ENCODE data around the gene HAUS6. TPM values are rescaled to one million over a fixed set of nuclear protein-coding genes. Genes with fewer than 3 reads are reported as not detected.

The HAUS6 gene
- total RNA-seq, 1 donor from 2014 or later: 17.6 TPM

DNA sequence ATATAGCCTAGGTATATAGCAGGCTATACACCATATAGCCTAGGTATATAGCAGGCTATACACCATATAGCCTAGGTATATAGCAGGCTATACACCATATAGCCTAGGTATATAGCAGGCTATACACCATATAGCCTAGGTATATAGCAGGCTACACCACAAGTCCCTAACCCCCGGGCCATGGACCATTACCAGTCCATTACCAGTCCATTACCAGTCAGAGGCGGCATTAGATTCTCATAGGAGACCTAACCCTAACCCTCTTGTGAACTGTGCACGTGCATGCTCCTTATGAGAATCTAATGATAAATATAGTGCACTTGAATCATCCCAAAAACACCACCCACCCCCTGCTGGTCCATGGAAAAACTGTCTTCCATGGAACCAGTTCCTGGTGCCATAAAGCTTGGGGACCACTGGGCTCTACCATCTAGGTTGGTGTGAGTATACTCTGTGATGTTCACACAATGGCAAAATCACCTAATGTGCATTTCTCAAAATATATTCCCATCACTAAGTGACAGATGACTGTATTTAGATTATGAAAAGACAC lies 19.9 kb upstream of the HAUS6 start:
- Mint-ChIP-seq H3K27ac (peak overlapping the region; percentile 35), H3K27me3 (no peaks in the 10 kb centered on the region), H3K4me3 (ENCODE audit: low read depth) (no peak overlapping the region), H3K9me3 (ENCODE audit: low read depth) (no peaks in the 10 kb centered on the region), H3K36me3 (ENCODE audit: insufficient read depth) (peaks cover 44% of the 10 kb centered on the region), H3K4me1 (ENCODE audit: low read depth) (peaks cover 19% of the 10 kb centered on the region)
- no peak for DNase-seq (ENCODE audit: low spot score, unreplicated experiment)
- TF ChIP-seq, protein P1, sequence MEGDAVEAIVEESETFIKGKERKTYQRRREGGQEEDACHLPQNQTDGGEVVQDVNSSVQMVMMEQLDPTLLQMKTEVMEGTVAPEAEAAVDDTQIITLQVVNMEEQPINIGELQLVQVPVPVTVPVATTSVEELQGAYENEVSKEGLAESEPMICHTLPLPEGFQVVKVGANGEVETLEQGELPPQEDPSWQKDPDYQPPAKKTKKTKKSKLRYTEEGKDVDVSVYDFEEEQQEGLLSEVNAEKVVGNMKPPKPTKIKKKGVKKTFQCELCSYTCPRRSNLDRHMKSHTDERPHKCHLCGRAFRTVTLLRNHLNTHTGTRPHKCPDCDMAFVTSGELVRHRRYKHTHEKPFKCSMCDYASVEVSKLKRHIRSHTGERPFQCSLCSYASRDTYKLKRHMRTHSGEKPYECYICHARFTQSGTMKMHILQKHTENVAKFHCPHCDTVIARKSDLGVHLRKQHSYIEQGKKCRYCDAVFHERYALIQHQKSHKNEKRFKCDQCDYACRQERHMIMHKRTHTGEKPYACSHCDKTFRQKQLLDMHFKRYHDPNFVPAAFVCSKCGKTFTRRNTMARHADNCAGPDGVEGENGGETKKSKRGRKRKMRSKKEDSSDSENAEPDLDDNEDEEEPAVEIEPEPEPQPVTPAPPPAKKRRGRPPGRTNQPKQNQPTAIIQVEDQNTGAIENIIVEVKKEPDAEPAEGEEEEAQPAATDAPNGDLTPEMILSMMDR (IDR thresholded peaks at IDR 0.05; ENCODE audit: unreplicated experiment): no peak

DNA sequence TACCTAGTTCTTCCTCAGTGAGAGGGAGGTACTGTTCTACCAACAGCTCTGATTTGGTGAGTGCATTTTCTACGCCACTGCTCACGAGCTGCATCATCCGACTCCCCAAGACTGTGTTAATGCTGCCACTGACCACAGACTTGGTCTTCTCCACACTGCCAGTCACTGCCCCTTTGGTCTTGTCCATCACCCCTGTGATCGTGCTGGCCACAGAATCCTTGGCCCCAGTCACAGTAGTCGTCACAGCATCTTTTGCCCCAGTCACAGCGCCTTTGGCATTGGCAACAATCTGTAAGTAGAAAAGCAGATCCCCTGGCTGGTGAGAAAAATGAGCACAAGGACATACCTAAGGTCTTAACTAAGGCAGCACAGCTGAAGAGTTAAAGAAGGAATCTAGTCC lies 18.2 kb upstream of the HAUS6 start:
- H3K4me1 Mint-ChIP-seq (ENCODE audit: low read depth): peaks cover 17% of the 10 kb centered on the region
- no peaks in the 10 kb centered on the region for H3K27me3 Mint-ChIP-seq
- H3K27ac Mint-ChIP-seq: peak overlapping the region; percentile 3
- peaks cover 50% of the 10 kb centered on the region for H3K36me3 Mint-ChIP-seq (ENCODE audit: insufficient read depth)
- no peak overlapping the region for H3K4me3 Mint-ChIP-seq (ENCODE audit: low read depth)
- DNase-seq (ENCODE audit: low spot score, unreplicated experiment): no peak
- TF ChIP-seq, protein P1 (IDR thresholded peaks at IDR 0.05; ENCODE audit: unreplicated experiment): no peak
- no peaks in the 10 kb centered on the region for H3K9me3 Mint-ChIP-seq (ENCODE audit: low read depth)

- peak overlapping the region; percentile 90 for H3K27ac Mint-ChIP-seq
- peaks cover 12% of the 10 kb centered on the region for H3K4me1 Mint-ChIP-seq (ENCODE audit: low read depth)
- H3K27me3 Mint-ChIP-seq: no peaks in the 10 kb centered on the region
- peaks cover 53% of the 10 kb centered on the region for H3K36me3 Mint-ChIP-seq (ENCODE audit: insufficient read depth)
- H3K4me3 Mint-ChIP-seq (ENCODE audit: low read depth): no peak overlapping the region
- TF ChIP-seq, protein P1 (IDR thresholded peaks at IDR 0.05; ENCODE audit: unreplicated experiment): no peak
- H3K9me3 Mint-ChIP-seq (ENCODE audit: low read depth): no peaks in the 10 kb centered on the region
- DNase-seq (ENCODE audit: low spot score, unreplicated experiment): no peak
Measured at GRCh38 chr9:19119801-19120440, 17.2 kb upstream of the HAUS6 start.

- Mint-ChIP-seq H3K27ac (peak overlapping the region; percentile 42), H3K36me3 (ENCODE audit: insufficient read depth) (peaks cover 50% of the 10 kb centered on the region), H3K9me3 (ENCODE audit: low read depth) (no peaks in the 10 kb centered on the region), H3K27me3 (no peaks in the 10 kb centered on the region), H3K4me3 (ENCODE audit: low read depth) (no peak overlapping the region), H3K4me1 (ENCODE audit: low read depth) (peaks cover 5% of the 10 kb centered on the region)
- TF ChIP-seq, protein P1 (IDR thresholded peaks at IDR 0.05; ENCODE audit: unreplicated experiment): no peak
- DNase-seq (ENCODE audit: low spot score, unreplicated experiment): no peak
Measured at GRCh38 chr9:19119246-19119645, 16.5 kb upstream of the HAUS6 start.

DNA sequence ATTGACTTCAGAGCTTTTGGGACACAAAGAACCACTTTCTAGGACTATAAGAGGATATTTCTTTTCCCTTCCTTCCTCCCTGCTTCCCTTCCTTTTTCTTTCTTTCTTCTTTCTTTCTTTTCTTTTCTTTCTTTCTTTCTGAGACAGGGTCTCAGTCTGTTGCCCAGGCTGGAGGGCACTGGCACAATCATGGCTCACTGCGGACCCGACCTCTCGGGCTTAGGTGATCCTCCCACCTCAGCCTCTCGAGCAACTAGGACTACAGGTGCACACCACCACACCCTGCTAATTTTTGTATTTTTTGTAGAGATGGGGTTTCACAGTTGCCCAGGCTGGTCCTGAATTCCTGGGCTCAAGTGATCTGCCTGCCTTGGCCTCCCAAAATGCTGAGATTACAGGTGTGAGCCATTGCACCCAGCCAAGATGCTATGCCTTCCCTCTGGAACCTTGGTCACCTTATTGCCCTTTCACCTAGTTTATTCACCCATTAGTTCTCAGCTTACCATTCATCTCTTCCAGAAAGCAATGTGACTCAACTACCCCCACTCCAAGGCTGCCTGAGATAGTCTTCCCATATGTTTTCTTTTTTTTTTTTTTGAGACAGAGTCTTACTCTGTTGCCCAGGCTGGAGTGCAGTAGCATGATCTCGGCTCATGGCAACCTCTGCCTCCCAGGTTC lies 14.5 kb upstream of the HAUS6 start:
- no peaks in the 10 kb centered on the region for H3K4me1 Mint-ChIP-seq (ENCODE audit: low read depth)
- DNase-seq (ENCODE audit: low spot score, unreplicated experiment): no peak
- no peaks in the 10 kb centered on the region for H3K9me3 Mint-ChIP-seq (ENCODE audit: low read depth)
- H3K36me3 Mint-ChIP-seq (ENCODE audit: insufficient read depth): peaks cover 42% of the 10 kb centered on the region
- H3K27me3 Mint-ChIP-seq: no peaks in the 10 kb centered on the region
- H3K27ac Mint-ChIP-seq: peak overlapping the region; percentile 17
- TF ChIP-seq, protein P1 (IDR thresholded peaks at IDR 0.05; ENCODE audit: unreplicated experiment): no peak
- no peak overlapping the region for H3K4me3 Mint-ChIP-seq (ENCODE audit: low read depth)

Data from progenitor cell of endocrine pancreas (in vitro differentiated cells).